HG03521 (cell line): Measurements from ENCODE around the gene DPP6.

Source experiments
- ATAC-seq: cut with Tn5 transposase; IDR thresholded peaks from one replicate; pipeline ENCODE4 v1.9.1; 2021; ENCODE audit warnings: mild to moderate bottlenecking, moderate library complexity; ENCODE audit not compliant: unreplicated experiment

Gene DPP6

GRCh38 chr7:154783281-154783909 is 731.2 kb downstream of the DPP6 start:
- no peak for ATAC-seq

- ATAC-seq: no peak
Measured at GRCh38 chr7:154785898-154786297, 733.7 kb downstream of the DPP6 start.

GRCh38 chr7:154789404-154789803 is 737.2 kb downstream of the DPP6 start:
- no peak for ATAC-seq

GRCh38 chr7:154791611-154792010 is 739.4 kb downstream of the DPP6 start:
- no peak for ATAC-seq

GRCh38 chr7:154792436-154793055 is 740.3 kb downstream of the DPP6 start:
- ATAC-seq: no peak

GRCh38 chr7:154794147-154794780 is 742.1 kb downstream of the DPP6 start:
- no peak for ATAC-seq

GRCh38 chr7:154795014-154795413 is 742.8 kb downstream of the DPP6 start:
- ATAC-seq: no peak

GRCh38 chr7:154795437-154795836 is 743.2 kb downstream of the DPP6 start:
- no peak for ATAC-seq

GRCh38 chr7:154804449-154804848 is 752.3 kb downstream of the DPP6 start:
- no peak for ATAC-seq

- no peak for ATAC-seq
Measured at GRCh38 chr7:154812027-154812426, 759.8 kb downstream of the DPP6 start.

- ATAC-seq: no peak
Measured at GRCh38 chr7:154817224-154817896, 765.2 kb downstream of the DPP6 start.

- ATAC-seq: no peak
Measured at GRCh38 chr7:154827007-154827406, 774.8 kb downstream of the DPP6 start.

GRCh38 chr7:154832557-154833138 is 780.5 kb downstream of the DPP6 start:
- no peak for ATAC-seq

- ATAC-seq: no peak
Measured at GRCh38 chr7:154836021-154836448, 783.8 kb downstream of the DPP6 start.

GRCh38 chr7:154837087-154837486 is 784.9 kb downstream of the DPP6 start:
- no peak for ATAC-seq

GRCh38 chr7:154837622-154838021 is 785.4 kb downstream of the DPP6 start:
- ATAC-seq: peak; percentile 83

GRCh38 chr7:154840086-154840485 is 787.9 kb downstream of the DPP6 start:
- ATAC-seq: no peak

GRCh38 chr7:154841731-154842331 is 789.6 kb downstream of the DPP6 start:
- ATAC-seq: no peak

GRCh38 chr7:154842591-154842990 is 790.4 kb downstream of the DPP6 start:
- no peak for ATAC-seq

- ATAC-seq: no peak
Measured at GRCh38 chr7:154843670-154844237, 791.6 kb downstream of the DPP6 start.

- no peak for ATAC-seq
Measured at GRCh38 chr7:154844499-154844898, 792.3 kb downstream of the DPP6 start.
